Ammon's horn (tissue), 1 donor: Measurements from ENCODE around the gene NR4A2.

Source experiments
- DNase-seq: peaks from one replicate; pipeline ENCODE4 v3.0.0-alpha.2; 2016; ENCODE audit warnings: low spot score

NR4A2 gene

DNA sequence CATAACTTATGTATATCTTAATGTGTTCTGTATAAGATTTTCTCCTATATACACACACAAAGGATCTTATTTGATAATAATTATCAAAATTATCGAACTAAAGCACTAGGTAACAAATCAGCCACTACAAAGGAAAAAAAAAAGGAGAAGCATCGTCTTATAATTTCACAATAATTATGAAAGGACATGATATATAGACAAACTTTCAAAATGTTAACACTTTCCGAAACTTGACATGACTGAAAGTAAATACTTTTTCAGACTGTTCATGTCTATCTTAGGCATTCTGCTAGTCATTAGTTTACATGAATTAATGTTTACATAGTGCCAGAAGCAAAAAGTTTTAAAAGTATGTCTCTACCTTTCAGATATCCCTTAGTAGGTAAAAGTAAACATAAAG lies 7.3 kb upstream of the NR4A2 start:
- no peak for DNase-seq

- DNase-seq: peak; percentile 47
Measured at GRCh38 chr2:156339110-156339847, 6.8 kb upstream of the NR4A2 start.

DNA sequence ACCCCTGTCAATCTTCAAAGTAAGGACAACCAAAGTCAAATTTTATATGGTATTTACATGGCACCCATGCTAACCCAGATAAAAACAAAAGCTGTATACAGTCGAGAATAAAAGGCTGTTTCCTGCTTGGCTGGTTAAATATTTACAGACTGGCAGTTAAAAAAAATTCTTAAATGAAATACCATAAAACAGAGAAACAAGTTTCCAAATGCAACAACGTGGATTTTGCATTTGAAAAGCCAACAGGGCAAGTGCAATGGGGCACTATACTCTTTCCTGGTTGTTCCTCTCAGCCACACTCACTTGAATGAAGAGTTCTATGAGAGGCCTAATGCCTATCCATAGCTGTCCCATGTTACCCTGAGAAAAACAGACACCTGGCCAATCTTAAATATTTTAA lies 6.1 kb upstream of the NR4A2 start:
- DNase-seq: no peak

DNA sequence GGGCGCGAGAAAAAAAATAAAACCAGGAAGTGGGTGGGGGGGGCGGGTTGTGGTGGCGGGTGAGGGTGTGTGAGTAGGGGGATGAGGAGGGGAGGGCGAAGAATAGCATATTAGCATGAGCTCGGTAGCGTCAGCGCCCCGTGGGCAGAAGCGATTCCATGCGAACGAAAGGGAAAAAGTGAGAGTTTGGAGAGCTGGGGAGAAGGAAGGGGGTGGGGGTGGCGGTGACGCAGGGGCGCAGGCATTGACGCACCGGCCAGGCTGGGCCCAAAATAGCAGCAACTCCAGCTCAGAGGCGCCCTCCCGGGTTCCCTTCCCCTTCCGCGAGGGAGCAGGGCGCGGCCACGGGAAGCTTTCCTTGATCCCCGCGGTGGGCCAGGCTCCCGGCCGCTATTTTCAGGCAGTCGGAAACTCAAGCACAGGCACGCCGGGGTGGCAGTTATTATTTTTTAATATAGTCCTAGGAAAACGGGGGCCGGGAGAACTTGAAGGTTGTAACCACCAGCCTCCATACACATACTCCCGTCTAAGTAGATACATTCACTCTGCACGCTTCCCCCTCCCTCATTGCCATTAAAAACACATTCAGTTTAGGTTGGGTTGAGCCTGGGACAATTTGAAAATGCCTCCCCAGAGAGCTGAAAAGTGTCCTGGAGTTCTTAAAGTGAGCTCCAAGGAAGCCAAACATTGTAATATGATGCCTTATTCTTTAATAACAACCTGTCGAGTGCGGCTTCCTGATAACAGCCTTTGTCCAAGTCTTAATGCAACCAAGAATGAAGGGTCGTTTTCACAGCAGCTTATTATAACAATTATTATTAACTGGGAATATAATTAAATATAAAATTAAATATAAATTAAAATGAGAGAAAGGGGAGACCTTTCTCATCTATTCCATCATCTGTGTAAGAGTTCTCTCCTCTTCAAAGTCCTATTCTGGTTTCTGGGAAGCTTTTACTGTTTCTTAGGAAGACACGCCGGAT lies 2.3 kb upstream of the NR4A2 start:
- DNase-seq: peak; percentile 94

DNA sequence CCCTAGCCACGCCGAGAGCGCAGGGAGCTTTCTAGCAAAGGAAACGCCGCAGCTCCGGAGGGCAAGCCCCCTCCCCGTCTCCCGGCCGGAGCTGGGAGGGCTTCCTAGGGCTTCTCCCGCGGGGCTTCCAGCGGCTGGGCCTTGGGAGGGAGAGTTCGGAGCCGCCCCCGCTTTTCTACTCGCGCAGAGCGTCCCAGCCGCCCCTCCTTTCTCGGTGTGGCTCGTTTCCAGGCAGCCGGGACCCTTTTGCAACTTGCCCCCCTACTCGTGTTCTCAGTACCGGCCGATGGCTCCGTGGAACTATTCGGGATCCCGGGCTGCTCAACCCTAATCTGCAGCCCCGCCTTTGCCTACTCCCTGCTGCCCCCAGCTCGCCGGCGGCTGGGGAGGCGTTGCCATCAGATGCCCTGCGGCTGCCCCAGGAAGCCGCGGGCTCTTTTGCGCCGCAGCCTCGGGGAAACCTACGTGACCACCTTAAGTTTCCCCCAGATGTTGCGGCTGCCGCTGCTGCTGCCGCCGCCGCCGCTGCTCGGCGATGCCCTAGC lies 1.5 kb upstream of the NR4A2 start:
- peak; percentile 63 for DNase-seq

- no peak for DNase-seq
Measured at GRCh38 chr2:156333274-156333950, 891 bp upstream of the NR4A2 start.

- no peak for DNase-seq
Measured at GRCh38 chr2:156332284-156332533, 312 bp downstream of the NR4A2 start.

- peak; percentile 70 for DNase-seq
Measured at GRCh38 chr2:156331572-156332283, 793 bp downstream of the NR4A2 start.

- no peak for DNase-seq
Measured at GRCh38 chr2:156329927-156330726, 2.4 kb downstream of the NR4A2 start.

DNA sequence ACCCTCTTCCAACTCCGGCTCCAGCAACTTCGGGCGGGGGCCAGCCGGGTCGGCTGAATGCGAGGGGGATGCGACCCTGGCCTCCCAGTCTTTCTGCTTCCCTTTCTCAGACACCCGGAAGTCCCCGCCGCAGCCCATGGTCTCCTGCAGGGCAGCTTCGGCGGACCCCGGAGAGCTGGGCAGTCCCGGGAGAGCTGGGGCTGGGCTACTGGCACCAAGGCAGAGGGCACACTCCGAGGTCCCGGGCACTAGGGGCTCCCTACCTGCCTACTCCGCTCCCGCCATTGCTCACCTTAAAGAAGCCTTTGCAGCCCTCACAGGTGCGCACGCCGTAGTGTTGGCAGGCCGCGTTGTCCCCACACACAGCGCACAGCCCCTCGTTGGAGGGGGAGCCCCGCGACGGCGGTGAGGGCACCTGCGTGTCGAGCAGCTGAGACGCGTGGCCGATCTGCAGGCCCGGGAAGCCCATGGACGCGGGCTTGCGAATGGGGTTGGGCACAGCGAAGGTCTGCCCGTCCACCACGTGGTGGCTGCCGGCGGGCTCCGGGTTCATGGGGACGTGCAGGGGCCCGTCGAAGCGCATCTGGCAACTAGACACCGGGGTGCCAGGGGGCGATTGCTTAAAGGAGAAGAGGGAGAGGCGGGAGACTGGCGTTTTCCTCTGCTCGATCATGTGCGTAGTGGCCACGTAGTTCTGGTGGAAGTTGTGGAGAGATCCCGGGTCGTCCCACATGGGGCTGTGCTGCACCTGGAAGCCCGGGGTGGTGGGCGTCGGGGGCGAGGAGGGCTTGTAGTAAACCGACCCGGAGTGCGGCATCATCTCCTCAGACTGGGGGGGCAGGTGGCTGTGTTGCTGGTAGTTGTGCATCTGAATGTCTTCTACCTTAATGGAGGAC lies 3.2 kb downstream of the NR4A2 start:
- DNase-seq: no peak

DNA sequence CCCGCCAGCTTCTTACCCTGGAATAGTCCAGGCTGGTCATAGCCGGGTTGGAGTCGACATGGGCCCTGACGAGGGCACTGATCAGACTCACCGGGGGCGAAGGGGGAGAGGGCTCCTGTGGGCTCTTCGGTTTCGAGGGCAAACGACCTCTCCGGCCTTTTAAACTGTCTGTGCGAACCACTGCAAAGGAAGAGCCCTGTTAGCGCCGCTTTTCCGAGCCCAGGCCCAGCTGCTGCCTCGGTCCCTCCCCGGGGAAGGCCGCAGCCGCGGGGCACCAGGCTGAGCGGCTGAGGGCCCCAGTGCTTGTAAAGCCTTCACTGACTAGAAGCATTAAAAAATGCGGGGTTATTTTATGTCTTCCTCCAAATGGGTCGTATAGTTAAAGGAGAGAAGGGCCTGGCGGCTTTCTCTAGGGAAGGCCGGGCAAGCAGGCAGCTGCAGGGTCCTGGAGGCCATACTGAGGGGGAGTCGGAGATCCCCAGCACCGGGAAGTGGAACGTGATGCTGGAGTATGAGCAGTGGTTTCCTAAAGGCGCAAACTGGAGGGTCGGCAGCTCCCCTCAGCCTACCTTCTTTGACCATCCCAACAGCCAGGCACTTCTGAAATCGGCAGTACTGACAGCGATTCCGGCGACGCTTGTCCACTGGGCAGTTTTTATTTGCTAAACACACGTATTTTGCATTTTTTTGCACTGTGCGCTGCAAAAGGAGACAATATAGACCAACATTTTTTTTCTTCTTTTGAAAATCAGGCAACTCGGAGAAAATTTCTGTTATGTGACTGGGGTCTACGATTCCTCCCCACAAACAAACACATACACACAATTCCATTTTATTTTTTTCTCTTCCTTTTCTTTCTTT lies 4.5 kb downstream of the NR4A2 start:
- no peak for DNase-seq

- no peak for DNase-seq
Measured at GRCh38 chr2:156326526-156327095, 5.9 kb downstream of the NR4A2 start.

GRCh38 chr2:156325688-156326525 lies 6.6 kb downstream of the NR4A2 start:
- DNase-seq: no peak

GRCh38 chr2:156323754-156324153 lies 8.8 kb downstream of the NR4A2 start:
- DNase-seq: no peak

DNA sequence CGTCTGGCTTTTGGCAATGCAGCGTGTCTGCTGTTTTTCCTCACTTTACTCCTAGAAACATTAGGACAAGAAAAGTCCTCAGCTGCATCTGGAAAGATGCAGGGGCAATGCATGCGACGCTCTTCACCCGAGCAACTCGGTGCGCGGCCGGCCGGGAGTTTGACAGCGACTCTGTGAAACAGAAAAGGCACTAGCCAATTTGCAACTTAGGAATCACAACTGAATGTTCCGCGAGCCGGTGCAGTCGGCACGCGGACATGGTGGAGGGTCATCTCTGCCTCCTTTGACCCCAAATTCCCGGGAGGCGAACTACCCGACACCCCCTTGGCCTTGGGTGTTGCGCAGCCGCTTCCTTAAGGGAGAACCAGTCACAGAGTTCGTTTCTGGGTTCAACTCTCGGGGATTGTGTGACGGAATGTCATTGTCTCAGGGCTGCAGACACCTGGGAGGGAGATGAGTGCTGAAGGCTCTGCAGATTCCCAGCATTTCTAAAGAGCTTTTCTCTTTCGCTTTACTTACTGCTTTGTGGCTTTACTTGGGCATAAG lies 9.8 kb downstream of the NR4A2 start:
- no peak for DNase-seq

- no peak for DNase-seq
Measured at GRCh38 chr2:156322051-156322685, 10.4 kb downstream of the NR4A2 start.
